HCT116 (cell line): Measurements from ENCODE around the gene PI16. TPM values are rescaled to one million over a fixed set of nuclear protein-coding genes. Genes with fewer than 3 reads are reported as not detected.
A peak's percentile ranks its signal among the peaks of the same experiment; 100 is the strongest.
"Not testable (repeated sequence)": the region's sequence is repeated elsewhere in the genome, so short reads cannot be mapped to it uniquely, and the experiment has no call there.

ENCODE experiments used
- ATAC-seq: fragments of 200-7000 bp; cut with Tn5 transposase; 2 replicates; pipeline ENCODE4 v1.9.1; 2020; ENCODE audit warnings: mild to moderate bottlenecking, moderate library complexity
- BruUV-seq: library from RNA; stranded (reverse); fragments of 400-500 nt; replicated peaks from 2 replicates; lab custom pipeline; 2021; lab: Mats Ljungman, UMichigan
- CTCF ChIA-PET: fragments of 300-600 bp; sonication (Branson Sonifier 250); formaldehyde crosslinking; loops from one replicate; lab custom pipeline; 2021; ENCODE audit warnings: antibody characterized with exemption; lab: Charles Lee
- POLR2A ChIA-PET: fragments of 300-600, 350-600 bp; sonication (Branson Sonifier 250); formaldehyde crosslinking; loops from one replicate; lab custom pipeline; 2021; ENCODE audit warnings: antibody characterized with exemption; lab: Charles Lee
- RAD21 ChIA-PET, 2 experiments: fragments of 300-600 bp; sonication (Branson Sonifier 250); formaldehyde crosslinking; loops; one replicate each; lab custom pipeline; 2023; ENCODE audit warnings: low total read pairs in 2 of 2; ENCODE audit not compliant: uncharacterized antibody in 2 of 2, unreplicated experiment in 2 of 2, low non-redundant PET in 1 of 2; lab: Charles Lee
- DNase-seq: peaks from one replicate; pipeline ENCODE4 v3.0.0-alpha.2; 2010; ENCODE audit warnings: low read depth, low spot score
- H2AFZ ChIP-seq: fragments of 200-600 bp; shearing (Covaris generic), sonication (generic); 2 replicates; pipeline ENCODE4 v1.6.1; 2017; ENCODE audit warnings: low read depth, mixed run types, mixed read lengths, antibody characterized with exemption, low read length; ENCODE audit not compliant: poor library complexity, severe bottlenecking
- H3K27ac ChIP-seq: 2 replicates; pipeline ENCODE4 v1.5.1; 2012; ENCODE audit warnings: low read depth, low read length
- H3K27me3 ChIP-seq: fragments of 200-600 bp; sonication (generic); 2 replicates; pipeline ENCODE4 v1.6.1; 2016; ENCODE audit warnings: mixed run types, low read length, mixed read lengths; ENCODE audit not compliant: insufficient read depth
- H3K36me3 ChIP-seq, 2 experiments: fragments of 200-500 bp in 1 of 2; fragments of 200-600 bp in 1 of 2; sonication (Bioruptor generic) in 1 of 2; sonication (generic) in 1 of 2; 2 replicates each; pipeline versions ENCODE4 v1.5.1 to v1.6.1; 2014 to 2016; ENCODE audit warnings: low read length in 2 of 2, inconsistent platforms in 1 of 2, mixed read lengths in 1 of 2, mixed run types in 1 of 2; ENCODE audit not compliant: insufficient read depth in 2 of 2, control insufficient read depth in 1 of 2
- H3K4me1 ChIP-seq, 2 experiments: fragments of 200-600 bp in 1 of 2; sonication (generic) in 1 of 2; 2 replicates each; pipeline versions ENCODE4 v1.5.1 to v1.6.1; 2012 to 2017; ENCODE audit warnings: low read length in 2 of 2, inconsistent platforms in 1 of 2, mild to moderate bottlenecking in 1 of 2, mixed read lengths in 1 of 2, mixed run types in 1 of 2, moderate library complexity in 1 of 2; ENCODE audit not compliant: insufficient read depth in 2 of 2, control insufficient read depth in 1 of 2
- H3K4me2 ChIP-seq: fragments of 200-600 bp; sonication (generic); 2 replicates; pipeline ENCODE4 v1.6.1; 2017; ENCODE audit warnings: mixed run types, low read length, mixed read lengths
- H3K4me3 ChIP-seq, 2 experiments: fragments of 200-600 bp in 1 of 2; sonication (generic) in 1 of 2; replicated peaks in 1 of 2; 2 replicates each; pipeline ENCODE4 v1.5.1; 2011 to 2016; ENCODE audit warnings: low read length in 2 of 2, control low read depth in 1 of 2, low read depth in 1 of 2, mild to moderate bottlenecking in 1 of 2, mixed read lengths in 1 of 2, mixed run types in 1 of 2
- H3K79me2 ChIP-seq: fragments of 200-600 bp; sonication (generic); 2 replicates; pipeline ENCODE4 v1.6.1; 2017; ENCODE audit warnings: mild to moderate bottlenecking, mixed run types, low read length, moderate library complexity, mixed read lengths; ENCODE audit not compliant: insufficient read depth
- H3K9ac ChIP-seq: fragments of 200-600 bp; sonication (generic); 2 replicates; pipeline ENCODE4 v1.6.1; 2016; ENCODE audit warnings: low read length, mixed read lengths
- H3K9me2 ChIP-seq: fragments of 200-600 bp; sonication (generic), shearing (Covaris generic); 2 replicates; pipeline ENCODE4 v1.6.1; 2017; ENCODE audit warnings: mixed run types, mild to moderate bottlenecking, moderate library complexity; ENCODE audit not compliant: insufficient read depth
- H3K9me3 ChIP-seq, 2 experiments: fragments of 200-500 bp in 1 of 2; fragments of 200-600 bp in 1 of 2; sonication (Bioruptor generic) in 1 of 2; sonication (generic) in 1 of 2; 2 replicates each; pipeline ENCODE4 v1.6.1; 2014 to 2017; ENCODE audit warnings: low read length in 2 of 2, mixed read lengths in 2 of 2, inconsistent platforms in 1 of 2, low read depth in 1 of 2, mild to moderate bottlenecking in 1 of 2, mixed run types in 1 of 2, moderate library complexity in 1 of 2; ENCODE audit not compliant: control insufficient read depth in 1 of 2, insufficient read depth in 1 of 2
- H4K20me1 ChIP-seq: fragments of 200-600 bp; sonication (generic), shearing (Covaris generic); 2 replicates; pipeline ENCODE4 v1.6.1; 2017; ENCODE audit warnings: mixed run types, mild to moderate bottlenecking, moderate library complexity; ENCODE audit not compliant: insufficient read depth
- ATF3 ChIP-seq: IDR thresholded peaks from 2 replicates; pipeline ENCODE4 v1.6.1; 2012
- CBX3 ChIP-seq: IDR thresholded peaks from 2 replicates; pipeline ENCODE4 v1.6.1; 2012; ENCODE audit warnings: low read depth
- CEBPB ChIP-seq: IDR thresholded peaks from 2 replicates; pipeline ENCODE4 v1.6.1; 2012; ENCODE audit warnings: low read depth
- ELF1 ChIP-seq: IDR thresholded peaks from 2 replicates; pipeline ENCODE4 v1.6.1; 2012; ENCODE audit warnings: low read depth, borderline replicate concordance
- FOSL1 ChIP-seq: IDR thresholded peaks from 2 replicates; pipeline ENCODE4 v1.6.1; 2012; ENCODE audit warnings: low read depth
- RAD21 ChIP-seq: IDR thresholded peaks from 2 replicates; pipeline ENCODE4 v1.6.1; 2012; ENCODE audit warnings: low read depth, mild to moderate bottlenecking
- REST ChIP-seq: IDR thresholded peaks from 2 replicates; pipeline ENCODE4 v1.6.1; 2012; ENCODE audit warnings: low read depth
- SIN3A ChIP-seq: IDR thresholded peaks from 2 replicates; pipeline ENCODE4 v1.6.1; 2012; ENCODE audit warnings: low read depth
- SP1 ChIP-seq: IDR thresholded peaks from 2 replicates; pipeline ENCODE4 v1.6.1; 2012; ENCODE audit warnings: low read depth
- SRF ChIP-seq: IDR thresholded peaks from 2 replicates; pipeline ENCODE4 v1.6.1; 2012; ENCODE audit warnings: low read depth
- YY1 ChIP-seq: IDR thresholded peaks from 2 replicates; pipeline ENCODE4 v1.6.1; 2011; ENCODE audit warnings: low read length, low read depth, moderate library complexity, mild to moderate bottlenecking; ENCODE audit not compliant: insufficient replicate concordance; ENCODE audit errors: extremely low read depth
- ZFX ChIP-seq: fragments of 450-650 bp; IDR thresholded peaks from 2 replicates; pipeline ENCODE4 v1.6.1; 2017
- intact Hi-C: fragments of 100-400 bp; cut with micrococcal nuclease; formaldehyde crosslinking; loops from 2 replicates; pipeline ENCODE4 v1.10.0; 2022
- total RNA-seq: library from RNA; stranded (reverse); gene quantifications from one replicate; pipeline ENCODE4 v1.2.1, GENCODE V29; 2021; ENCODE audit not compliant: unreplicated experiment
- TF ChIP-seq, protein P1 (sequence below): IDR thresholded peaks from 2 replicates; pipeline ENCODE4 v1.6.1; 2011; ENCODE audit warnings: mild to moderate bottlenecking, low read length, moderate library complexity; ENCODE audit not compliant: insufficient replicate concordance; ENCODE audit errors: extremely low read depth

The PI16 gene
- total RNA-seq, 1 experiment from 2014 or later = 0.59 TPM

DNA sequence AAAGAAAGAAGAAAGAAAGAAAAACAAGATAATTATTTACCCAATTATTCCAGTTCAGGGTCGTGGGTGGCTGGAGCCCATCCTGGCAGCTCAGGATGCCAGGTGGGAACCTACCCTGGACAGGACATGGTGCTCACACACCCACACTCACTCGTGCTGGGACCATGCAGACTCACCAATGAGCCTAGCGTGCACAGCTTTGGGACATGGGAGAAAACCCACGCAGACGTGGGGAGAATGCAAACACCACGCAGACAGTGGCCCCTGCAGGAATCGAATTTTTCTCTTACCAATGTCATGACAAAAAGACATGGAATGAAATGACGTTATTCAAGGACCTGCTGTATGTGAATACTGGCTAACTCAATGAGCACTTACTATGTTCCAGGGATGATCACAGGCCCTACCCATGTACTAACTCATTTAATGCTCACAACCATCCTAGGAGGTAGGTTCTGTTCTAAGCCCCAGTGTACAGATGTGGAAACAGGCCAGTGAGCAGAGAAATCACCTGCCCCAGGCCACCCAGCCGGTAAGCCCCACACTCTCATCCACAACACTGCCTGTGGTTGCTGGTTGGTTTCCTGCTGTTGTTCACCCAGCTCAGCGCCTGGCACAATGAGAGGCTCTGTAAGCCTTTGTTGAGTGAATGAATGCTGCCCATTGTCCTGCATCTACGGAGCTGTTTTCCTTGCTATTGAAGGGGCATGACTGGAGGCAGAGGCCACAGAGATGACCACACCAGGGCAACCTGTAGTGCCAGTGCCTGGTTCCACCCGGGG is 6.8 kb upstream of the PI16 start (continued):
- TF ChIP-seq CEBPB = no peak
- no peak for TF ChIP-seq ZFX
- TF ChIP-seq YY1 = no peak

- H3K36me3 ChIP-seq, H3K79me2 ChIP-seq, DNase-seq, H3K4me3 ChIP-seq, POLR2A ChIA-PET, H4K20me1 ChIP-seq, H3K9ac ChIP-seq, H3K27me3 ChIP-seq, H2AFZ ChIP-seq, CTCF ChIA-PET, H3K9me2 ChIP-seq, intact Hi-C loops, BruUV-seq, RAD21 ChIA-PET, ATAC-seq, H3K9me3 ChIP-seq, H3K27ac ChIP-seq: not testable (repeated sequence)
- Histone ChIP-seq H3K4me2 (peak overlapping the region; percentile 21), H3K4me1 (peaks cover 4 to 52% of the 10 kb centered on the region in 2 experiments; a peak in 3 of 4 replicates)
These were observed 5.5 kb upstream of the PI16 start for GRCh38 chr6:36949076-36949475.

DNA sequence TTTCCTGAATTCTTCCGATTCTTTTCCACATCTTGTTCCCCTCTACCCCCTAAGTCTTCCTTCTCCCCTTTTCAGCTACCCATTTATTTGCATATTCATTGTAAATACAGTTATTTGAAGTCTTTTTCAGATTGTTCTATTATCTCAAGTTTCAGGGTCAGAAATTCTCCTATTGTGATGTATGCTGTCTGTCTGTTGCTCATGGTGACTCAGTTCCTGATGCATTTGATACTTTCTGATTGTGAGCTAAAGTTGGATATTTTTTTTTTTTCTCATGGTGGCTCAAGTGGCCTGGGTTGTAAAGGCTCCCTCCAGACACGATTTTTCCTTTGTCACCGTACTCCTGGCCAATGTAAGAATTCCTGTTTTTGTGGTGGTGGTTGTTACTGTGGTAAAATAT is 4.9 kb upstream of the PI16 start:
- ChIA-PET CTCF (no interaction called here), RAD21 (no interaction called here), POLR2A (no interaction called here)
- intact Hi-C loops = no loop called here
- Histone ChIP-seq H3K27ac (no peak overlapping the region), H3K27me3 (no peaks in the 10 kb centered on the region), H2AFZ (peak overlapping the region; percentile 84), H3K4me1 (peaks cover 4 to 52% of the 10 kb centered on the region in 2 experiments; a peak in 3 of 4 replicates), H3K9me3 (no peaks in the 10 kb centered on the region), H4K20me1 (no peaks in the 10 kb centered on the region), H3K4me2 (peak overlapping the region; percentile 21), H3K9ac (no peak overlapping the region), H3K9me2 (no peaks in the 10 kb centered on the region), H3K4me3 (no peak overlapping the region), H3K79me2 (no peaks in the 10 kb centered on the region), H3K36me3 (no peaks in the 10 kb centered on the region)
- BruUV-seq = no TSS peak
- DNase-seq = no peak
- ATAC-seq = no peak
- TF ChIP-seq FOSL1 (peak; percentile 50; the same call in 1 of the 2 replicates), CBX3 (no peak), ATF3 (no peak), ELF1 (no peak), REST (no peak), RAD21 (no peak), SRF (no peak), SP1 (peak; percentile 22; the same call in 1 of the 2 replicates), SIN3A (no peak)
- TF ChIP-seq, protein P1, sequence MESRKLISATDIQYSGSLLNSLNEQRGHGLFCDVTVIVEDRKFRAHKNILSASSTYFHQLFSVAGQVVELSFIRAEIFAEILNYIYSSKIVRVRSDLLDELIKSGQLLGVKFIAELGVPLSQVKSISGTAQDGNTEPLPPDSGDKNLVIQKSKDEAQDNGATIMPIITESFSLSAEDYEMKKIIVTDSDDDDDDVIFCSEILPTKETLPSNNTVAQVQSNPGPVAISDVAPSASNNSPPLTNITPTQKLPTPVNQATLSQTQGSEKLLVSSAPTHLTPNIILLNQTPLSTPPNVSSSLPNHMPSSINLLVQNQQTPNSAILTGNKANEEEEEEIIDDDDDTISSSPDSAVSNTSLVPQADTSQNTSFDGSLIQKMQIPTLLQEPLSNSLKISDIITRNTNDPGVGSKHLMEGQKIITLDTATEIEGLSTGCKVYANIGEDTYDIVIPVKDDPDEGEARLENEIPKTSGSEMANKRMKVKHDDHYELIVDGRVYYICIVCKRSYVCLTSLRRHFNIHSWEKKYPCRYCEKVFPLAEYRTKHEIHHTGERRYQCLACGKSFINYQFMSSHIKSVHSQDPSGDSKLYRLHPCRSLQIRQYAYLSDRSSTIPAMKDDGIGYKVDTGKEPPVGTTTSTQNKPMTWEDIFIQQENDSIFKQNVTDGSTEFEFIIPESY = no peak
